ENCODE results near the gene CCDC137. TPM values are rescaled to one million over a fixed set of nuclear protein-coding genes. Genes with fewer than 3 reads are reported as not detected.

The CCDC137 gene
- total RNA-seq, 1 experiment from 2014 or later: 8.1 TPM

GRCh38 chr17:81715872-81716673 lies 49.5 kb downstream of the CCDC137 start:
- H3K27ac ChIP-seq (ENCODE audit: low read length): no peak overlapping the region
- H2AFZ ChIP-seq (ENCODE audit: low read length): no peak overlapping the region
- peaks cover 23% of the 10 kb centered on the region for H3K4me1 ChIP-seq (ENCODE audit: low read length)
- peaks cover 20% of the 10 kb centered on the region; the same call in 1 of the 2 replicates for H4K20me1 ChIP-seq (ENCODE audit: insufficient read depth, low read depth, low read length)
- no peaks in the 10 kb centered on the region for H3K27me3 ChIP-seq (ENCODE audit: low read length)
- no peak for DNase-seq
- H3K4me3 ChIP-seq (ENCODE audit: low read length): no peak overlapping the region
- peaks cover 22% of the 10 kb centered on the region for H3K79me2 ChIP-seq (ENCODE audit: low read length)
- H3K9ac ChIP-seq (ENCODE audit: low read length): no peak overlapping the region
- no peaks in the 10 kb centered on the region for H3K36me3 ChIP-seq (ENCODE audit: insufficient read depth, low read length)
- H3K9me3 ChIP-seq (ENCODE audit: low read length): no peaks in the 10 kb centered on the region
- no peaks in the 10 kb centered on the region for H3K9me2 ChIP-seq (replicated peaks; ENCODE audit: insufficient read depth, low read length)
- H3K4me2 ChIP-seq (ENCODE audit: low read depth, low read length, poor library complexity, severe bottlenecking): no peak overlapping the region

GRCh38 chr17:81716674-81716996 lies 50.1 kb downstream of the CCDC137 start:
- no peaks in the 10 kb centered on the region for H3K9me2 ChIP-seq (replicated peaks; ENCODE audit: insufficient read depth, low read length)
- no peak overlapping the region for H3K27ac ChIP-seq (ENCODE audit: low read length)
- no peak overlapping the region for H3K9ac ChIP-seq (ENCODE audit: low read length)
- DNase-seq: no peak
- H3K36me3 ChIP-seq (ENCODE audit: insufficient read depth, low read length): no peaks in the 10 kb centered on the region
- H3K4me2 ChIP-seq (ENCODE audit: low read depth, low read length, poor library complexity, severe bottlenecking): no peak overlapping the region
- no peaks in the 10 kb centered on the region for H3K27me3 ChIP-seq (ENCODE audit: low read length)
- peaks cover 17% of the 10 kb centered on the region for H3K4me1 ChIP-seq (ENCODE audit: low read length)
- H3K9me3 ChIP-seq (ENCODE audit: low read length): no peaks in the 10 kb centered on the region
- H4K20me1 ChIP-seq (ENCODE audit: insufficient read depth, low read depth, low read length): peaks cover 21% of the 10 kb centered on the region; the same call in 1 of the 2 replicates
- no peak overlapping the region for H3K4me3 ChIP-seq (ENCODE audit: low read length)
- peaks cover 22% of the 10 kb centered on the region for H3K79me2 ChIP-seq (ENCODE audit: low read length)
- H2AFZ ChIP-seq (ENCODE audit: low read length): no peak overlapping the region

GRCh38 chr17:81717049-81717765 lies 50.7 kb downstream of the CCDC137 start:
- Histone ChIP-seq H3K36me3 (ENCODE audit: insufficient read depth, low read length) (no peaks in the 10 kb centered on the region), H3K9me3 (ENCODE audit: low read length) (no peaks in the 10 kb centered on the region), H3K4me2 (ENCODE audit: low read depth, low read length, poor library complexity, severe bottlenecking) (no peak overlapping the region), H3K79me2 (ENCODE audit: low read length) (peaks cover 22% of the 10 kb centered on the region), H3K4me1 (ENCODE audit: low read length) (peaks cover 14% of the 10 kb centered on the region), H3K27ac (ENCODE audit: low read length) (no peak overlapping the region), H2AFZ (ENCODE audit: low read length) (no peak overlapping the region), H3K4me3 (ENCODE audit: low read length) (no peak overlapping the region), H3K9ac (ENCODE audit: low read length) (no peak overlapping the region), H4K20me1 (ENCODE audit: insufficient read depth, low read depth, low read length) (peaks cover 21% of the 10 kb centered on the region; the same call in 1 of the 2 replicates), H3K27me3 (ENCODE audit: low read length) (no peaks in the 10 kb centered on the region), H3K9me2 (replicated peaks; ENCODE audit: insufficient read depth, low read length) (no peaks in the 10 kb centered on the region)
- DNase-seq: no peak

- H2AFZ ChIP-seq (ENCODE audit: low read length): no peak overlapping the region
- H3K36me3 ChIP-seq (ENCODE audit: insufficient read depth, low read length): no peaks in the 10 kb centered on the region
- DNase-seq: no peak
- no peaks in the 10 kb centered on the region for H3K27me3 ChIP-seq (ENCODE audit: low read length)
- H3K79me2 ChIP-seq (ENCODE audit: low read length): peaks cover 17% of the 10 kb centered on the region
- peaks cover 13% of the 10 kb centered on the region for H3K4me1 ChIP-seq (ENCODE audit: low read length)
- H3K4me3 ChIP-seq (ENCODE audit: low read length): no peak overlapping the region
- no peaks in the 10 kb centered on the region for H3K9me2 ChIP-seq (replicated peaks; ENCODE audit: insufficient read depth, low read length)
- no peaks in the 10 kb centered on the region for H3K9me3 ChIP-seq (ENCODE audit: low read length)
- no peak overlapping the region for H3K4me2 ChIP-seq (ENCODE audit: low read depth, low read length, poor library complexity, severe bottlenecking)
- H4K20me1 ChIP-seq (ENCODE audit: insufficient read depth, low read depth, low read length): peaks cover 21% of the 10 kb centered on the region; the same call in 1 of the 2 replicates
- H3K27ac ChIP-seq (ENCODE audit: low read length): no peak overlapping the region
- no peak overlapping the region for H3K9ac ChIP-seq (ENCODE audit: low read length)
These were observed 51.2 kb downstream of the CCDC137 start for GRCh38 chr17:81717766-81718089.

GRCh38 chr17:81719410-81720266 lies 53.1 kb downstream of the CCDC137 start:
- Histone ChIP-seq H4K20me1 (ENCODE audit: insufficient read depth, low read depth, low read length) (peaks cover 9% of the 10 kb centered on the region; the same call in 1 of the 2 replicates), H3K4me1 (ENCODE audit: low read length) (no peaks in the 10 kb centered on the region), H3K79me2 (ENCODE audit: low read length) (no peaks in the 10 kb centered on the region), H3K4me2 (ENCODE audit: low read depth, low read length, poor library complexity, severe bottlenecking) (no peak overlapping the region), H3K36me3 (ENCODE audit: insufficient read depth, low read length) (no peaks in the 10 kb centered on the region), H3K9ac (ENCODE audit: low read length) (no peak overlapping the region), H3K4me3 (ENCODE audit: low read length) (no peak overlapping the region), H3K9me3 (ENCODE audit: low read length) (no peaks in the 10 kb centered on the region), H2AFZ (ENCODE audit: low read length) (no peak overlapping the region), H3K9me2 (replicated peaks; ENCODE audit: insufficient read depth, low read length) (no peaks in the 10 kb centered on the region), H3K27ac (ENCODE audit: low read length) (no peak overlapping the region), H3K27me3 (ENCODE audit: low read length) (no peaks in the 10 kb centered on the region)
- no peak for DNase-seq

GRCh38 chr17:81720267-81721071 lies 53.9 kb downstream of the CCDC137 start:
- H3K4me2 ChIP-seq (ENCODE audit: low read depth, low read length, poor library complexity, severe bottlenecking): no peak overlapping the region
- H3K9me3 ChIP-seq (ENCODE audit: low read length): no peaks in the 10 kb centered on the region
- H3K79me2 ChIP-seq (ENCODE audit: low read length): no peaks in the 10 kb centered on the region
- H3K4me1 ChIP-seq (ENCODE audit: low read length): peaks cover 3% of the 10 kb centered on the region
- no peaks in the 10 kb centered on the region for H3K9me2 ChIP-seq (replicated peaks; ENCODE audit: insufficient read depth, low read length)
- no peak overlapping the region for H3K27ac ChIP-seq (ENCODE audit: low read length)
- H3K4me3 ChIP-seq (ENCODE audit: low read length): no peak overlapping the region
- H4K20me1 ChIP-seq (ENCODE audit: insufficient read depth, low read depth, low read length): peaks cover 2% of the 10 kb centered on the region; the same call in 1 of the 2 replicates
- H3K27me3 ChIP-seq (ENCODE audit: low read length): no peaks in the 10 kb centered on the region
- H2AFZ ChIP-seq (ENCODE audit: low read length): no peak overlapping the region
- no peak overlapping the region for H3K9ac ChIP-seq (ENCODE audit: low read length)
- H3K36me3 ChIP-seq (ENCODE audit: insufficient read depth, low read length): no peaks in the 10 kb centered on the region
- no peak for DNase-seq

- peaks cover 4% of the 10 kb centered on the region for H3K4me1 ChIP-seq (ENCODE audit: low read length)
- no peak overlapping the region for H3K27ac ChIP-seq (ENCODE audit: low read length)
- H3K4me3 ChIP-seq (ENCODE audit: low read length): no peak overlapping the region
- H4K20me1 ChIP-seq (ENCODE audit: insufficient read depth, low read depth, low read length): peaks cover 2% of the 10 kb centered on the region; the same call in 1 of the 2 replicates
- no peak overlapping the region for H3K9ac ChIP-seq (ENCODE audit: low read length)
- H3K27me3 ChIP-seq (ENCODE audit: low read length): no peaks in the 10 kb centered on the region
- H3K4me2 ChIP-seq (ENCODE audit: low read depth, low read length, poor library complexity, severe bottlenecking): no peak overlapping the region
- DNase-seq: no peak
- no peaks in the 10 kb centered on the region for H3K36me3 ChIP-seq (ENCODE audit: insufficient read depth, low read length)
- no peaks in the 10 kb centered on the region for H3K9me2 ChIP-seq (replicated peaks; ENCODE audit: insufficient read depth, low read length)
- no peak overlapping the region for H2AFZ ChIP-seq (ENCODE audit: low read length)
- no peaks in the 10 kb centered on the region for H3K79me2 ChIP-seq (ENCODE audit: low read length)
- no peaks in the 10 kb centered on the region for H3K9me3 ChIP-seq (ENCODE audit: low read length)
These were observed 55.9 kb downstream of the CCDC137 start for GRCh38 chr17:81722184-81723120.
